Esophagus muscularis mucosa (tissue), 4 donors: ENCODE data around the gene IFNLR1.

ENCODE experiments used
- CTCF ChIP-seq, 3 experiments: fragments of 200-600 bp in 2 of 3; fragments of 450-650 bp in 1 of 3; sonication (generic) in 2 of 3; IDR thresholded peaks; one replicate each; pipeline ENCODE4 v1.5.1; 2017 to 2019; ENCODE audit warnings: antibody characterized with exemption in 3 of 3, mild to moderate bottlenecking in 2 of 3, moderate library complexity in 1 of 3
- EP300 ChIP-seq: sonication (generic); formaldehyde crosslinking; IDR thresholded peaks from one replicate; pipeline ENCODE4 v1.6.1; 2017; ENCODE audit warnings: antibody characterized with exemption
- POLR2A ChIP-seq: fragments of 450-650 bp; IDR thresholded peaks from one replicate; pipeline ENCODE4 v1.6.1; 2017; ENCODE audit warnings: antibody characterized with exemption, moderate library complexity, mild to moderate bottlenecking, low read depth

GRCh38 chr1:24180676-24181075 lies 6.4 kb downstream of the IFNLR1 start:
- TF ChIP-seq EP300 (no peak), CTCF (IDR thresholded peaks at IDR 0.05) (no peak), POLR2A (no peak)
